22Rv1 (cell line): Measurements from ENCODE around the gene FAM193B.

Experiments
- H3K27ac ChIP-seq: fragments of 450-650 bp; 2 replicates; pipeline ENCODE4 v1.5.1; 2017
- CTCF ChIP-seq: fragments of 450-650 bp; IDR thresholded peaks from 2 replicates; pipeline ENCODE4 v1.5.1; 2017; ENCODE audit warnings: mild to moderate bottlenecking
- ZFX ChIP-seq: fragments of 450-650 bp; IDR thresholded peaks from 2 replicates; pipeline ENCODE4 v1.6.1; 2017; ENCODE audit warnings: antibody characterized with exemption, borderline replicate concordance

The FAM193B gene

GRCh38 chr5:177508837-177509236 is 45.5 kb downstream of the FAM193B start:
- H3K27ac ChIP-seq, result no peak overlapping the region
- no peak for TF ChIP-seq CTCF
- TF ChIP-seq ZFX, result no peak

- H3K27ac ChIP-seq, result no peak overlapping the region
- TF ChIP-seq CTCF (no peak), ZFX (no peak)
These were observed 46.1 kb downstream of the FAM193B start for GRCh38 chr5:177508221-177508611.

- no peak overlapping the region for H3K27ac ChIP-seq
- no peak for TF ChIP-seq CTCF
- TF ChIP-seq ZFX, result no peak
These were observed 46.7 kb downstream of the FAM193B start for GRCh38 chr5:177507596-177508220.

- TF ChIP-seq ZFX, result no peak
- TF ChIP-seq CTCF, result peak; percentile 18; the same call in 1 of the 2 replicates
- H3K27ac ChIP-seq, result no peak overlapping the region
These were observed 47.2 kb downstream of the FAM193B start for GRCh38 chr5:177507165-177507564.

- TF ChIP-seq ZFX, result no peak
- H3K27ac ChIP-seq, result no peak overlapping the region
These were observed 49.3 kb downstream of the FAM193B start for GRCh38 chr5:177505075-177505474.

GRCh38 chr5:177504086-177505056 is 50.0 kb downstream of the FAM193B start:
- H3K27ac ChIP-seq, result no peak overlapping the region
- no peak for TF ChIP-seq ZFX
- TF ChIP-seq CTCF, result no peak

GRCh38 chr5:177503351-177504085 is 50.8 kb downstream of the FAM193B start:
- no peak overlapping the region for H3K27ac ChIP-seq
- TF ChIP-seq CTCF (no peak), ZFX (no peak)
